ENCODE results near the gene CHI3L2. TPM values are rescaled to one million over a fixed set of nuclear protein-coding genes. Genes with fewer than 3 reads are reported as not detected.

CHI3L2 gene
- total RNA-seq, 4 donors from 2014 or later = 4.7 to 9.8 (median 7.7) TPM

GRCh38 chr1:111285879-111286278 is 58.4 kb downstream of the CHI3L2 start:
- H3K36me3 ChIP-seq = no peaks in the 10 kb centered on the region
- TF ChIP-seq POLR2AphosphoS5 (IDR thresholded peaks at IDR 0.05) = no peak
- TF ChIP-seq EP300 (IDR thresholded peaks at IDR 0.05) = no peak
- TF ChIP-seq POLR2A (IDR thresholded peaks at IDR 0.05) = no peak
- no peak for TF ChIP-seq CTCF (IDR thresholded peaks at IDR 0.05)
- WGBS = 82% methylated on average over 2 of the region's 2 CpGs
- no peak overlapping the region for H3K4me3 ChIP-seq
- H3K27ac ChIP-seq = no peak overlapping the region
- no peaks in the 10 kb centered on the region for H3K4me1 ChIP-seq
- H3K9me3 ChIP-seq = no peaks in the 10 kb centered on the region
- H3K27me3 ChIP-seq = no peaks in the 10 kb centered on the region
- no peak for DNase-seq (ENCODE audit: low spot score in 2 of 2)

GRCh38 chr1:111286912-111287311 is 59.4 kb downstream of the CHI3L2 start:
- Histone ChIP-seq H3K27me3 (no peaks in the 10 kb centered on the region), H3K27ac (no peak overlapping the region), H3K9me3 (no peaks in the 10 kb centered on the region), H3K36me3 (no peaks in the 10 kb centered on the region), H3K4me1 (no peaks in the 10 kb centered on the region), H3K4me3 (no peak overlapping the region)
- TF ChIP-seq POLR2A (IDR thresholded peaks at IDR 0.05) (no peak), CTCF (IDR thresholded peaks at IDR 0.05) (no peak), POLR2AphosphoS5 (IDR thresholded peaks at IDR 0.05) (no peak), EP300 (IDR thresholded peaks at IDR 0.05) (no peak)
- WGBS = 0% methylated on average over 1 of the region's 1 CpG
- no peak for DNase-seq (ENCODE audit: low spot score in 2 of 2)

GRCh38 chr1:111289371-111289770 is 61.9 kb downstream of the CHI3L2 start:
- H3K27ac ChIP-seq = no peak overlapping the region
- H3K27me3 ChIP-seq = no peaks in the 10 kb centered on the region
- 53% methylated on average over 5 of the region's 5 CpGs for WGBS
- no peak overlapping the region for H3K4me3 ChIP-seq
- no peaks in the 10 kb centered on the region for H3K4me1 ChIP-seq
- no peaks in the 10 kb centered on the region for H3K36me3 ChIP-seq
- no peak for DNase-seq (ENCODE audit: low spot score in 2 of 2)
- TF ChIP-seq POLR2A (IDR thresholded peaks at IDR 0.05) (no peak), POLR2AphosphoS5 (IDR thresholded peaks at IDR 0.05) (no peak), EP300 (IDR thresholded peaks at IDR 0.05) (no peak), CTCF (IDR thresholded peaks at IDR 0.05) (no peak)
- H3K9me3 ChIP-seq = no peaks in the 10 kb centered on the region

- DNase-seq (ENCODE audit: low spot score in 2 of 2) = no peak
- H3K27me3 ChIP-seq = no peaks in the 10 kb centered on the region
- H3K4me3 ChIP-seq = no peak overlapping the region
- H3K4me1 ChIP-seq = no peaks in the 10 kb centered on the region
- 54% methylated on average over 3 of the region's 3 CpGs for WGBS
- H3K27ac ChIP-seq = no peak overlapping the region
- TF ChIP-seq POLR2A (IDR thresholded peaks at IDR 0.05) (no peak), CTCF (IDR thresholded peaks at IDR 0.05) (no peak), EP300 (IDR thresholded peaks at IDR 0.05) (no peak), POLR2AphosphoS5 (IDR thresholded peaks at IDR 0.05) (no peak)
- no peaks in the 10 kb centered on the region for H3K9me3 ChIP-seq
- no peaks in the 10 kb centered on the region for H3K36me3 ChIP-seq
These were observed 62.6 kb downstream of the CHI3L2 start for GRCh38 chr1:111290104-111290503.

- 37% methylated on average over 7 of the region's 7 CpGs for WGBS
These were observed 63.1 kb downstream of the CHI3L2 start, which contains the start of gene CHIA for GRCh38 chr1:111290630-111291029. Gene CHIA, plus strand, starts transcription at chr1:111290851. Its CDS starts 19,617 bp downstream, at chr1:111310468.

More at GRCh38 chr1:111290630-111291029, 63.1 kb downstream of the CHI3L2 start, which contains the start of gene CHIA:
- TF ChIP-seq EP300 (IDR thresholded peaks at IDR 0.05) (no peak), POLR2A (IDR thresholded peaks at IDR 0.05) (no peak), CTCF (IDR thresholded peaks at IDR 0.05) (no peak), POLR2AphosphoS5 (IDR thresholded peaks at IDR 0.05) (no peak)
- H3K4me1 ChIP-seq = no peaks in the 10 kb centered on the region
- no peaks in the 10 kb centered on the region for H3K9me3 ChIP-seq
- H3K27me3 ChIP-seq = no peaks in the 10 kb centered on the region
- H3K27ac ChIP-seq = no peak within 1 kb of the TSS
- H3K4me3 ChIP-seq = no peak within 1 kb of the TSS
- no peak for DNase-seq (ENCODE audit: low spot score in 2 of 2)
- no peaks in the 10 kb centered on the region for H3K36me3 ChIP-seq

Other genes starting within 250 kb of the CHI3L2 start
- gene DRAM2, start 87.6 kb upstream of the CHI3L2 start, total RNA-seq = 10 to 100 TPM; 24.4 to 37.1 (median 31.1) TPM
- 10 to 100 TPM; 29.8 to 50.8 (median 36.9) TPM for gene CEPT1, start 87.5 kb upstream of the CHI3L2 start, total RNA-seq
- 10 to 100 TPM; 25.3 to 37.1 (median 31.8) TPM for gene DENND2D, start 27.1 kb upstream of the CHI3L2 start, total RNA-seq
- not detected for gene CHIA, start 63.1 kb downstream of the CHI3L2 start, total RNA-seq
- gene OVGP1, start 200.0 kb downstream of the CHI3L2 start, total RNA-seq = 10 to 100 TPM in 1 of 4 donors, 1 to 10 TPM in 2, under 1 TPM in 1; 0.93 to 22.9 (median 2.9) TPM
- gene WDR77, start 221.5 kb downstream of the CHI3L2 start, total RNA-seq = 10 to 100 TPM; 22.8 to 34.7 (median 33.4) TPM
- 100 to 1,000 TPM in 3 of 4 donors, 10 to 100 TPM in 1; 79.6 to 154 (median 140) TPM for gene ATP5PB, start 221.8 kb downstream of the CHI3L2 start, total RNA-seq
- gene C1orf162, start 246.3 kb downstream of the CHI3L2 start, total RNA-seq = 10 to 100 TPM in 1 of 4 donors, 1 to 10 TPM in 3; 3.4 to 12.2 (median 5.9) TPM